K562 (cell line): ENCODE results near the gene PARD3B. TPM values are rescaled to one million over a fixed set of nuclear protein-coding genes. Genes with fewer than 3 reads are reported as not detected.

ENCODE experiments used
- ATAC-seq: fragments of 200-7000 bp; cut with Tn5 transposase; 3 replicates; pipeline ENCODE4 v1.9.1; 2020; ENCODE audit warnings: moderate library complexity
- BruUV-seq: library from RNA; stranded (reverse); fragments of 400-500 nt; replicated peaks from 2 replicates; lab custom pipeline; 2021; lab: Mats Ljungman, UMichigan
- CTCF ChIA-PET: fragments of 300-600 bp; formaldehyde crosslinking; extraction: SDS; loops from one replicate; lab custom pipeline; 2021; ENCODE audit warnings: low intra/inter-chr PET ratio; lab: Yijun Ruan, JAX
- POLR2A ChIA-PET: fragments of 300-600, 350-650 bp; sonication (Branson Sonifier 250); formaldehyde crosslinking; extraction: SDS; loops from one replicate; lab custom pipeline; 2021; ENCODE audit warnings: antibody characterized with exemption, inconsistent platforms; lab: Yijun Ruan, JAX
- DNase-seq, 4 experiments: peaks; one replicate each; pipeline versions ENCODE4 v3.0.0 to v3.0.0-alpha.2; 2011 to 2018; ENCODE audit warnings: low spot score in 3 of 4, mixed read lengths in 3 of 4; ENCODE audit errors: extremely low read depth in 1 of 4
- FAIRE-seq: peaks from 2 replicates; lab custom pipeline; 2011; peaks lifted over from hg19 to GRCh38; lab: Jason Lieb, UNC
- H2AFZ ChIP-seq: 2 replicates; pipeline ENCODE4 v1.6.0; 2011; ENCODE audit warnings: low read depth, low read length, control low read depth, inconsistent platforms
- H3K27ac ChIP-seq: fragments of 200-600 bp; 3 replicates; pipeline ENCODE4 v1.8.0; 2011; ENCODE audit warnings: low read depth, mild to moderate bottlenecking, control low read depth, inconsistent platforms, low read length, moderate library complexity, mixed read lengths; ENCODE audit errors: extremely low read depth
- H3K27me3 ChIP-seq, 2 experiments: fragments of 300-600 bp in 1 of 2; 2 replicates in 1 of 2; 3 replicates in 1 of 2; pipeline versions ENCODE4 v1.6.0 to v1.8.0; 2011; ENCODE audit warnings: inconsistent platforms in 2 of 2, low read length in 2 of 2, mild to moderate bottlenecking in 1 of 2, mixed read lengths in 1 of 2, moderate library complexity in 1 of 2; ENCODE audit not compliant: control insufficient read depth in 2 of 2, insufficient read depth in 2 of 2
- H3K36me3 ChIP-seq: fragments of 300-600 bp; 3 replicates; pipeline ENCODE4 v1.8.0; 2011; ENCODE audit warnings: mild to moderate bottlenecking, low read length, inconsistent platforms; ENCODE audit not compliant: control insufficient read depth, insufficient read depth
- H3K4me1 ChIP-seq, 2 experiments: fragments of 200-600 bp in 1 of 2; replicated peaks in 1 of 2; 2 replicates in 1 of 2; 3 replicates in 1 of 2; pipeline versions ENCODE4 v1.5.1 to v1.8.0; 2011; ENCODE audit warnings: inconsistent platforms in 2 of 2, low read length in 2 of 2, mild to moderate bottlenecking in 1 of 2, mixed read lengths in 1 of 2, moderate library complexity in 1 of 2; ENCODE audit not compliant: control insufficient read depth in 2 of 2, insufficient read depth in 2 of 2
- H3K4me2 ChIP-seq: 2 replicates; pipeline ENCODE4 v1.6.1; 2011; ENCODE audit warnings: low read length, control low read depth, inconsistent platforms, mixed read lengths; ENCODE audit not compliant: insufficient read depth
- H3K4me3 ChIP-seq: fragments of 200-600 bp; sonication (generic), shearing (Covaris generic); 2 replicates; pipeline ENCODE4 v1.5.1; 2016; ENCODE audit warnings: control low read depth, inconsistent platforms
- H3K79me2 ChIP-seq: fragments of 200-600 bp; 3 replicates; pipeline ENCODE4 v1.8.0; 2011; ENCODE audit warnings: low read length, inconsistent platforms; ENCODE audit not compliant: control insufficient read depth, insufficient read depth
- H3K9ac ChIP-seq, 2 experiments: 2 replicates each; pipeline versions ENCODE4 v1.6.0 to v1.6.1; 2011; ENCODE audit warnings: low read depth in 2 of 2, low read length in 2 of 2, control low read depth in 1 of 2, inconsistent platforms in 1 of 2, mild to moderate bottlenecking in 1 of 2, mixed read lengths in 1 of 2; ENCODE audit not compliant: insufficient read depth in 1 of 2
- H3K9me1 ChIP-seq: one replicate; pipeline ENCODE4 v1.6.0; 2011; ENCODE audit warnings: inconsistent platforms, mild to moderate bottlenecking, low read length, moderate library complexity; ENCODE audit not compliant: control insufficient read depth, insufficient read depth
- H3K9me3 ChIP-seq: replicated peaks from 2 replicates; pipeline ENCODE4 v1.5.1; 2011; ENCODE audit warnings: low read depth, low read length, inconsistent platforms; ENCODE audit not compliant: control insufficient read depth, insufficient read depth
- H4K20me1 ChIP-seq: replicated peaks from 2 replicates; pipeline ENCODE4 v1.6.1; 2011; ENCODE audit warnings: low read length, inconsistent platforms, mixed read lengths; ENCODE audit not compliant: control insufficient read depth, insufficient read depth
- HMGN3 ChIP-seq: IDR thresholded peaks from 2 replicates; pipeline ENCODE4 v1.6.1; 2011; ENCODE audit warnings: borderline replicate concordance, low read depth, mild to moderate bottlenecking, mixed read lengths, low read length; ENCODE audit not compliant: insufficient read length; ENCODE audit errors: extremely low read depth
- PHF20 ChIP-seq: fragments of 450-650 bp; IDR thresholded peaks from 2 replicates; pipeline ENCODE4 v1.6.1; 2018; ENCODE audit not compliant: partially characterized antibody
- SMAD3 ChIP-seq: fragments of 450-650 bp; formaldehyde crosslinking; conservative IDR thresholded peaks from 2 replicates; pipeline ENCODE4 v1.4.0; 2020; ENCODE audit warnings: mild to moderate bottlenecking
- SMC3 ChIP-seq: conservative IDR thresholded peaks from 2 replicates; pipeline ENCODE4 v1.6.1; 2011; ENCODE audit warnings: low read depth, low read length, improper control_type of control experiment; ENCODE audit not compliant: insufficient read depth
- ZNF280B ChIP-seq: fragments of 250-450 bp; sonication (Bioruptor Pico); IDR thresholded peaks from 2 replicates; pipeline ENCODE4 v1.5.1; 2021; ENCODE audit warnings: mild to moderate bottlenecking
- WGBS: fragments of 100-300 bp; shearing (Covaris generic); methylation state at CpG from one replicate; pipeline ENCODE4 v1.1.6; 2016; ENCODE audit warnings: low coverage, mixed read lengths; ENCODE audit not compliant: insufficient coverage; ENCODE audit errors: missing lambda C conversion rate; 5-methylcytosine and 5-hydroxymethylcytosine counted together
- in situ Hi-C: fragments of 300-500 bp; cut with MboI; formaldehyde crosslinking; loops from 4 replicates; pipeline ENCODE4 v1.15.0; 2018; ENCODE audit warnings: inconsistent platforms, mixed read lengths
- intact Hi-C: fragments of 100-400 bp; cut with micrococcal nuclease; formaldehyde crosslinking; loops from 2 replicates; pipeline ENCODE4 v1.14.2; 2022
- polyA plus RNA-seq, 8 experiments: library from polyadenylated mRNA; depleted of rRNA in 4 of 8; stranded (reverse) in 5 of 8; unstranded in 3 of 8; fragments of >200 nt; fragmentation: Nextera tagmentation in 2 of 8; fragmentation: Illumina TruSeq in 1 of 8; extraction: Ambion mirVana in 2 of 8; extraction: Trizol in 1 of 8; gene quantifications; 2 replicates each; pipeline versions ENCODE4 v1.2.1 to v1.2.3, GENCODE V29; 2011 to 2014; ENCODE audit warnings: inconsistent platforms in 1 of 8, missing spikeins in 1 of 8
- total RNA-seq, 7 experiments: library from RNA; depleted of rRNA in 6 of 7; stranded (reverse); fragments of >200 nt in 6 of 7; fragmentation: Illumina TruSeq in 2 of 7; extraction: Trizol in 2 of 7; gene quantifications; 2 replicates each; pipeline versions ENCODE4 v1.2.1 to v1.2.3, GENCODE V29; 2011 to 2021; ENCODE audit warnings: low replicate concordance in 1 of 7
- TF ChIP-seq, protein P1 (sequence below): fragments of 250-450 bp; sonication (Bioruptor Pico); IDR thresholded peaks from 2 replicates; pipeline ENCODE4 v1.8.0; 2022; ENCODE audit warnings: inconsistent platforms

PARD3B gene
- total and polyA plus RNA-seq, 9 of the 15 experiments (the other 6 are each of a cell fraction or from before 2014, with no cell fraction given), result 0.15 to 3.0 (median 1.1) TPM

GRCh38 chr2:205115511-205115910 is 570.2 kb downstream of the PARD3B start:
- intact Hi-C loops (no loop called here), in situ Hi-C loops (no loop called here)
- no peak overlapping the region for H3K27ac ChIP-seq
- H3K9me1 ChIP-seq, result no peaks in the 10 kb centered on the region
- H3K36me3 ChIP-seq, result no peaks in the 10 kb centered on the region
- no peaks in the 10 kb centered on the region; the same call in 1 of the 2 replicates for H3K9me3 ChIP-seq
- no peak overlapping the region for H3K4me2 ChIP-seq
- no peak for TF ChIP-seq SMC3
- TF ChIP-seq PHF20, result no peak
- TF ChIP-seq HMGN3, result no peak
- TF ChIP-seq, protein P1, sequence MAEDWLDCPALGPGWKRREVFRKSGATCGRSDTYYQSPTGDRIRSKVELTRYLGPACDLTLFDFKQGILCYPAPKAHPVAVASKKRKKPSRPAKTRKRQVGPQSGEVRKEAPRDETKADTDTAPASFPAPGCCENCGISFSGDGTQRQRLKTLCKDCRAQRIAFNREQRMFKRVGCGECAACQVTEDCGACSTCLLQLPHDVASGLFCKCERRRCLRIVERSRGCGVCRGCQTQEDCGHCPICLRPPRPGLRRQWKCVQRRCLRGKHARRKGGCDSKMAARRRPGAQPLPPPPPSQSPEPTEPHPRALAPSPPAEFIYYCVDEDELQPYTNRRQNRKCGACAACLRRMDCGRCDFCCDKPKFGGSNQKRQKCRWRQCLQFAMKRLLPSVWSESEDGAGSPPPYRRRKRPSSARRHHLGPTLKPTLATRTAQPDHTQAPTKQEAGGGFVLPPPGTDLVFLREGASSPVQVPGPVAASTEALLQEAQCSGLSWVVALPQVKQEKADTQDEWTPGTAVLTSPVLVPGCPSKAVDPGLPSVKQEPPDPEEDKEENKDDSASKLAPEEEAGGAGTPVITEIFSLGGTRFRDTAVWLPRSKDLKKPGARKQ, result no peak
- no peak for TF ChIP-seq ZNF280B (CRISPR knock-in tag)
- TF ChIP-seq SMAD3 (CRISPR knock-in tag), result no peak
- no peaks in the 10 kb centered on the region for H3K27me3 ChIP-seq
- DNase-seq, result no peak
- no peak overlapping the region for H3K9ac ChIP-seq
- H3K4me1 ChIP-seq, result no peaks in the 10 kb centered on the region
- no peak for ATAC-seq
- 30% methylated on average over 2 of the region's 2 CpGs for WGBS
- no TSS peak for BruUV-seq
- no peaks in the 10 kb centered on the region for H4K20me1 ChIP-seq
- no peak overlapping the region for H3K4me3 ChIP-seq
- FAIRE-seq, result no peak
- POLR2A ChIA-PET, result no interaction called here
- no peak overlapping the region for H2AFZ ChIP-seq
- CTCF ChIA-PET, result no interaction called here
- H3K79me2 ChIP-seq, result no peaks in the 10 kb centered on the region
